PC-3 (cell line): ENCODE measurements around the gene PLEKHG3. TPM values are rescaled to one million over a fixed set of nuclear protein-coding genes. Genes with fewer than 3 reads are reported as not detected.

Experiments used
- ATAC-seq: fragments of 200-7000 bp; cut with Tn5 transposase; 2 replicates; pipeline ENCODE4 v1.9.1; 2020; ENCODE audit warnings: mild to moderate bottlenecking, moderate library complexity
- BruUV-seq: library from RNA; stranded (reverse); fragments of 400-500 nt; replicated peaks from 2 replicates; lab custom pipeline; 2021; lab: Mats Ljungman, UMichigan
- CTCF ChIA-PET: fragments of 300-600 bp; sonication (Branson Sonifier 250); formaldehyde crosslinking; loops from one replicate; lab custom pipeline; 2022; ENCODE audit warnings: antibody characterized with exemption; lab: Charles Lee
- POLR2A ChIA-PET: fragments of 300-600 bp; sonication (Branson Sonifier 250); formaldehyde crosslinking; loops from one replicate; lab custom pipeline; 2022; ENCODE audit warnings: antibody characterized with exemption; ENCODE audit not compliant: unreplicated experiment; lab: Charles Lee
- DNase-seq: peaks from one replicate; pipeline ENCODE4 v3.0.0-alpha.2; 2015
- H2AFZ ChIP-seq: fragments of 300-600 bp; sonication (generic); 2 replicates; pipeline ENCODE4 v1.6.0; 2016; ENCODE audit warnings: antibody characterized with exemption, low read length
- H3F3A ChIP-seq: fragments of 300-600 bp; sonication (generic); one replicate; pipeline ENCODE4 v1.6.0; 2017; ENCODE audit warnings: antibody characterized with exemption, low read length, control low read depth, mild to moderate bottlenecking; ENCODE audit not compliant: unreplicated experiment
- H3K27ac ChIP-seq: fragments of 300-600 bp; sonication (generic); 2 replicates; pipeline ENCODE4 v1.5.1; 2016; ENCODE audit warnings: mild to moderate bottlenecking, low read length
- H3K27me3 ChIP-seq: fragments of 300-600 bp; sonication (generic); 2 replicates; pipeline ENCODE4 v1.6.1; 2016; ENCODE audit warnings: low read length, mixed read lengths
- H3K36me3 ChIP-seq: fragments of 300-600 bp; sonication (generic); 2 replicates; pipeline ENCODE4 v1.6.1; 2016; ENCODE audit warnings: low read depth, mixed run types, low read length, mixed read lengths
- H3K4me1 ChIP-seq: fragments of 300-600 bp; sonication (generic); 2 replicates; pipeline ENCODE4 v1.5.1; 2016; ENCODE audit warnings: low read length; ENCODE audit not compliant: insufficient read depth
- H3K4me2 ChIP-seq: fragments of 300-600 bp; sonication (generic); 2 replicates; pipeline ENCODE4 v1.6.0; 2016; ENCODE audit warnings: low read length
- H3K4me3 ChIP-seq: fragments of 300-600 bp; sonication (generic); 2 replicates; pipeline ENCODE4 v1.5.1; 2016; ENCODE audit warnings: mild to moderate bottlenecking, low read length, mixed read lengths
- H3K79me2 ChIP-seq: fragments of 300-600 bp; sonication (generic); 2 replicates; pipeline ENCODE4 v1.6.1; 2017; ENCODE audit warnings: low read length, mixed read lengths
- H3K9ac ChIP-seq: fragments of 300-600 bp; sonication (generic); 2 replicates; pipeline ENCODE4 v1.6.0; 2016; ENCODE audit warnings: mild to moderate bottlenecking, low read length
- H3K9me2 ChIP-seq: fragments of 300-600 bp; sonication (generic); replicated peaks from 2 replicates; pipeline ENCODE4 v1.6.1; 2016; ENCODE audit warnings: mixed run types, low read length, mixed read lengths
- H3K9me3 ChIP-seq: fragments of 300-600 bp; sonication (generic); 2 replicates; pipeline ENCODE4 v1.6.1; 2016; ENCODE audit warnings: low read length, mixed read lengths
- H4K20me1 ChIP-seq: fragments of 300-600 bp; sonication (generic); 2 replicates; pipeline ENCODE4 v1.6.1; 2016; ENCODE audit warnings: low read length, mixed read lengths
- EZH2 ChIP-seq: fragments of 300-600 bp; sonication (generic); IDR thresholded peaks from one replicate; pipeline ENCODE4 v1.6.1; 2017; ENCODE audit warnings: antibody characterized with exemption, mild to moderate bottlenecking, low read length; ENCODE audit not compliant: unreplicated experiment
- EZH2phosphoT487 ChIP-seq: fragments of 300-600 bp; sonication (generic); IDR thresholded peaks from 2 replicates; pipeline ENCODE4 v1.6.1; 2018; ENCODE audit warnings: mild to moderate bottlenecking, antibody characterized with exemption, low read length, borderline replicate concordance
- intact Hi-C: fragments of 100-400 bp; cut with micrococcal nuclease; formaldehyde crosslinking; loops from 2 replicates; pipeline ENCODE4 v1.9.0; 2023
- total RNA-seq: library from RNA; depleted of rRNA; stranded (reverse); fragments of >200 nt; gene quantifications from 2 replicates; pipeline ENCODE4 v1.2.3, GENCODE V29; 2014
- TF ChIP-seq, protein P1 (sequence below): fragments of 300-600 bp; sonication (generic); conservative IDR thresholded peaks from 2 replicates; pipeline ENCODE4 v1.5.1; 2017; ENCODE audit warnings: antibody characterized with exemption, low read depth, mild to moderate bottlenecking, low read length

PLEKHG3 gene
- total RNA-seq, 1 experiment from 2014 or later = 49.6 TPM

- Histone ChIP-seq H3K4me1 (peaks cover 61% of the 10 kb centered on the region), H3K9ac (peak overlapping the region; percentile 87), H3K79me2 (peaks cover 42% of the 10 kb centered on the region), H3K27me3 (no peaks in the 10 kb centered on the region), H3K4me3 (peak overlapping the region; percentile 93), H3K4me2 (peak overlapping the region; percentile 95), H3K9me3 (no peaks in the 10 kb centered on the region), H3F3A (peaks cover 3% of the 10 kb centered on the region), H3K36me3 (no peaks in the 10 kb centered on the region), H2AFZ (peak overlapping the region; percentile 66), H3K27ac (peak overlapping the region; percentile 16; the same call in 1 of the 2 replicates), H4K20me1 (peaks cover 22% of the 10 kb centered on the region; the same call in 1 of the 2 replicates), H3K9me2 (no peaks in the 10 kb centered on the region)
- POLR2A ChIA-PET = interaction anchor here (0.6 kb wide), 5 partner anchors 22 to 1512 kb away, joined by 3 to 9 read pairs (median 3); no protein-coding TSS in a partner anchor
- CTCF ChIA-PET = interaction anchor here (0.6 to 1.1 kb wide), 2 partner anchors 13 to 22 kb away, joined by 3 read pairs; no protein-coding TSS in a partner anchor
- ATAC-seq (peak; percentile 5), DNase-seq (peak; percentile 32)
- intact Hi-C loops = loop anchor here (2.0 kb wide), 2 partner anchors 21 to 59 kb away; no protein-coding TSS in a partner anchor
- no peak for TF ChIP-seq EZH2phosphoT487
- no peak for TF ChIP-seq EZH2
- TF ChIP-seq, protein P1, sequence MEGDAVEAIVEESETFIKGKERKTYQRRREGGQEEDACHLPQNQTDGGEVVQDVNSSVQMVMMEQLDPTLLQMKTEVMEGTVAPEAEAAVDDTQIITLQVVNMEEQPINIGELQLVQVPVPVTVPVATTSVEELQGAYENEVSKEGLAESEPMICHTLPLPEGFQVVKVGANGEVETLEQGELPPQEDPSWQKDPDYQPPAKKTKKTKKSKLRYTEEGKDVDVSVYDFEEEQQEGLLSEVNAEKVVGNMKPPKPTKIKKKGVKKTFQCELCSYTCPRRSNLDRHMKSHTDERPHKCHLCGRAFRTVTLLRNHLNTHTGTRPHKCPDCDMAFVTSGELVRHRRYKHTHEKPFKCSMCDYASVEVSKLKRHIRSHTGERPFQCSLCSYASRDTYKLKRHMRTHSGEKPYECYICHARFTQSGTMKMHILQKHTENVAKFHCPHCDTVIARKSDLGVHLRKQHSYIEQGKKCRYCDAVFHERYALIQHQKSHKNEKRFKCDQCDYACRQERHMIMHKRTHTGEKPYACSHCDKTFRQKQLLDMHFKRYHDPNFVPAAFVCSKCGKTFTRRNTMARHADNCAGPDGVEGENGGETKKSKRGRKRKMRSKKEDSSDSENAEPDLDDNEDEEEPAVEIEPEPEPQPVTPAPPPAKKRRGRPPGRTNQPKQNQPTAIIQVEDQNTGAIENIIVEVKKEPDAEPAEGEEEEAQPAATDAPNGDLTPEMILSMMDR = no peak
- BruUV-seq = TSS peak; percentile 91
Observed at GRCh38 chr14:64703395-64704142, 655 bp upstream of the PLEKHG3 start.

DNA sequence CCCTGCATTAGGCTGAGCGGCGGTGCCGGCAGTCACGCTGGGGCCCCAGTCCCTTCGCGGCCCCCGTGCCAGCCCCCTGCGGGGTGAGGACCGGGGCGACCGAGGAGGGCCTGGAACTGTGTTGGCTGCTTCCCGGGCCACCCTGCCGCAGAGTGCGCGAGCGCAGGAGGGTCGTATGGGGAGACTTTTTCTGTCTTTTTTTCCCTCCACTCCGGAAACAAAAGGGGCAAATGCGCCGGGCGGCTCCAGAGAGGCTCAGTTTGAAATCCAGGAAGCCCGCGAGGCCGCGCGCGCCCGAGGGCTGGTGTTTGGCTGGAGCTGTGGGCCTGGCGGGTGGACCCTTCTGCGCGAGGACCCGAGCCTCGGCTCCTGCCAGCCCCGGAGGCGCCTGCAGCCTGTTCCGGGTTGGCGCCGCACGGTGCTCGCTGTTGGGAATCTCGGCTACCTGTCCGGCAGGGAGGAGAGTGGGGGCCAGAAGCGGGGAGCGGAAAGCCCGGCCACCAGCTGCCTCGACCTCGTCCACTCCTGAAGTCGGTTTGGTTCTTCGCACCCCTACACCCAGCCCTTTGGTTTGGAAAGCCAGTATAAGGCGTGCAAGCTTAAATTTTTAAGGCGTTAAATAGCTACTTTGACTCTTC lies 638 bp downstream of the PLEKHG3 start:
- Histone ChIP-seq H3K9me2 (no peaks in the 10 kb centered on the region), H3F3A (peaks cover 3% of the 10 kb centered on the region), H3K9me3 (no peaks in the 10 kb centered on the region), H3K4me1 (peaks cover 59% of the 10 kb centered on the region), H3K9ac (peak overlapping the region; percentile 87), H3K27ac (peak overlapping the region; percentile 48), H3K27me3 (no peaks in the 10 kb centered on the region), H3K4me3 (peak overlapping the region; percentile 93), H3K79me2 (peaks cover 55% of the 10 kb centered on the region), H3K36me3 (no peaks in the 10 kb centered on the region; the same call in 1 of the 2 replicates), H2AFZ (peak overlapping the region; percentile 66), H4K20me1 (peaks cover 22% of the 10 kb centered on the region; the same call in 1 of the 2 replicates), H3K4me2 (peak overlapping the region; percentile 95)
- no peak for DNase-seq
- ChIA-PET CTCF (interaction anchor here (0.7 to 1.3 kb wide), 3 partner anchors 15 to 69 kb away, joined by 3 to 6 read pairs (median 4); no protein-coding TSS in a partner anchor), POLR2A (interaction anchor here (0.6 kb wide), 2 partner anchors 68 to 781 kb away, joined by 3 to 4 read pairs; no protein-coding TSS in a partner anchor)
- ATAC-seq = peak; percentile 9
- no peak for TF ChIP-seq EZH2
- no peak for TF ChIP-seq EZH2phosphoT487
- TF ChIP-seq, protein P1 = no peak
- intact Hi-C loops = loop anchor here (1.0 to 2.0 kb wide), 2 partner anchors 21 to 58 kb away; no protein-coding TSS in a partner anchor
- BruUV-seq = no TSS peak
